Activated CD4-positive, alpha-beta T cell treated with anti-CD3 and anti-CD28 coated beads for 36 hours (primary cell): Measurements from ENCODE around the gene MRPL52. TPM values are rescaled to one million over a fixed set of nuclear protein-coding genes. Genes with fewer than 3 reads are reported as not detected.
"Not testable (repeated sequence)": the region's sequence is repeated elsewhere in the genome, so short reads cannot be mapped to it uniquely, and the experiment has no call there.

Source experiments
- ATAC-seq: fragments of 200-7000 bp; cut with Tn5 transposase; one replicate; pipeline ENCODE4 v1.10.0; 2021; ENCODE audit warnings: mild to moderate bottlenecking, moderate library complexity
- CTCF ChIA-PET: fragments of 350-600 bp; sonication (Branson Sonifier 250); formaldehyde crosslinking; loops from one replicate; lab custom pipeline; 2021; ENCODE audit warnings: antibody characterized with exemption; lab: Charles Lee
- POLR2A ChIA-PET: fragments of 350-600 bp; sonication (Branson Sonifier 250); formaldehyde crosslinking; loops from one replicate; lab custom pipeline; 2021; ENCODE audit warnings: antibody characterized with exemption, inconsistent platforms; lab: Charles Lee
- DNase-seq: peaks from one replicate; pipeline ENCODE4 v3.0.0-alpha.2; 2020
- H3K27ac Mint-ChIP-seq: one replicate; pipeline ENCODE4 v1.8.0; 2021; ENCODE audit warnings: mixed read lengths
- H3K27me3 Mint-ChIP-seq: one replicate; pipeline ENCODE4 v1.8.0; 2021; ENCODE audit warnings: mixed read lengths
- H3K36me3 Mint-ChIP-seq: one replicate; pipeline ENCODE4 v1.8.0; 2021; ENCODE audit warnings: low read depth, mixed read lengths
- H3K4me1 Mint-ChIP-seq: one replicate; pipeline ENCODE4 v1.8.0; 2021; ENCODE audit warnings: mixed read lengths
- H3K4me3 Mint-ChIP-seq: one replicate; pipeline ENCODE4 v1.8.0; 2021; ENCODE audit warnings: mild to moderate bottlenecking, moderate library complexity, mixed read lengths
- H3K9me3 Mint-ChIP-seq: one replicate; pipeline ENCODE4 v1.8.0; 2021; ENCODE audit warnings: low read depth, mixed read lengths
- intact Hi-C, 2 experiments: fragments of 100-400 bp; cut with DNase I in 1 of 2; cut with micrococcal nuclease in 1 of 2; formaldehyde crosslinking; loops; one replicate each; pipeline versions ENCODE4 v1.14.2 to v1.15.1; 2022 to 2024; cut with DNase I, micrococcal nuclease
- total RNA-seq, 2 experiments: library from RNA; stranded (reverse); gene quantifications; one replicate each; pipeline ENCODE4 v1.2.3, GENCODE V29; 2021

The MRPL52 gene
- total RNA-seq, 2 experiments from 2014 or later: 115 to 136 TPM

GRCh38 chr14:22854963-22855724 is 25.5 kb downstream of the MRPL52 start:
- intact Hi-C loops: loop anchor here (5.0 to 10.0 kb wide), 5 partner anchors 88 to 940 kb away; partner anchors contain the start of genes DAD1 (in 2 of the 2) and OXA1L (in 1 of the 2)
- H3K27ac Mint-ChIP-seq: no peak overlapping the region
- peaks cover 37% of the 10 kb centered on the region for H3K4me1 Mint-ChIP-seq
- H3K27me3 Mint-ChIP-seq: peaks cover 9% of the 10 kb centered on the region
- ChIA-PET CTCF (interaction anchor here (0.6 to 8.0 kb wide), 30 partner anchors 10 to 1173 kb away, joined by 3 to 148 read pairs (median 5); partner anchors contain the start of genes LRP10, MRPL52, OXA1L and REM2), POLR2A (interaction anchor here (0.6 kb wide), 2 partner anchors 72 to 345 kb away, joined by 3 read pairs; no protein-coding TSS in a partner anchor)
- no peak overlapping the region for H3K4me3 Mint-ChIP-seq
- ATAC-seq: peak; percentile 24
- no peak for DNase-seq
- no peaks in the 10 kb centered on the region for H3K9me3 Mint-ChIP-seq
- H3K36me3 Mint-ChIP-seq: no peaks in the 10 kb centered on the region

- Mint-ChIP-seq H3K27ac (no peak overlapping the region), H3K27me3 (peaks cover 9% of the 10 kb centered on the region), H3K36me3 (no peaks in the 10 kb centered on the region), H3K4me3 (no peak overlapping the region), H3K9me3 (no peaks in the 10 kb centered on the region), H3K4me1 (peaks cover 34% of the 10 kb centered on the region)
- ATAC-seq (no peak), DNase-seq (no peak)
- intact Hi-C loops: loop anchor here in 1 of 2 experiments (10.0 kb wide), 1 partner anchor 942 kb away; no protein-coding TSS in a partner anchor
- ChIA-PET POLR2A (no interaction called here), CTCF (interaction anchor here (1.3 to 6.6 kb wide), 3 partner anchors 23 to 285 kb away, joined by 3 to 87 read pairs (median 5); no protein-coding TSS in a partner anchor)
Measured at GRCh38 chr14:22856428-22856827, 26.7 kb downstream of the MRPL52 start.

GRCh38 chr14:22860377-22860776 is 30.7 kb downstream of the MRPL52 start:
- H3K9me3 Mint-ChIP-seq, intact Hi-C loops, DNase-seq, H3K36me3 Mint-ChIP-seq, POLR2A ChIA-PET, ATAC-seq, H3K4me3 Mint-ChIP-seq, H3K27me3 Mint-ChIP-seq, H3K27ac Mint-ChIP-seq: not testable (repeated sequence)
- CTCF ChIA-PET: interaction anchor here (0.6 to 1.1 kb wide), 3 partner anchors 18 to 300 kb away, joined by 3 to 6 read pairs (median 3); no protein-coding TSS in a partner anchor
- peaks cover 21% of the 10 kb centered on the region for H3K4me1 Mint-ChIP-seq

GRCh38 chr14:22861651-22862050 is 32.0 kb downstream of the MRPL52 start:
- no peak for DNase-seq
- ChIA-PET CTCF (interaction anchor here (0.7 to 4.4 kb wide), 7 partner anchors 9 to 291 kb away, joined by 3 to 23 read pairs (median 4); no protein-coding TSS in a partner anchor), POLR2A (no interaction called here)
- Mint-ChIP-seq H3K36me3 (no peaks in the 10 kb centered on the region), H3K27me3 (peaks cover 3% of the 10 kb centered on the region), H3K4me3 (no peak overlapping the region), H3K9me3 (no peaks in the 10 kb centered on the region), H3K27ac (no peak overlapping the region), H3K4me1 (peaks cover 25% of the 10 kb centered on the region)
- ATAC-seq: no peak
- intact Hi-C loops: no loop called here

GRCh38 chr14:22864979-22865378 is 35.3 kb downstream of the MRPL52 start:
- Mint-ChIP-seq H3K36me3 (no peaks in the 10 kb centered on the region), H3K4me1 (peaks cover 13% of the 10 kb centered on the region), H3K27ac (no peak overlapping the region), H3K9me3 (no peaks in the 10 kb centered on the region), H3K27me3 (no peaks in the 10 kb centered on the region), H3K4me3 (no peak overlapping the region)
- intact Hi-C loops: no loop called here
- DNase-seq: no peak
- CTCF ChIA-PET: interaction anchor here (0.6 to 4.4 kb wide), 5 partner anchors 8 to 42 kb away, joined by 3 to 23 read pairs (median 5); no protein-coding TSS in a partner anchor
- POLR2A ChIA-PET: no interaction called here
- no peak for ATAC-seq

- ChIA-PET CTCF (interaction anchor here (0.9 to 4.4 kb wide), 8 partner anchors 8 to 1009 kb away, joined by 3 to 23 read pairs (median 4); no protein-coding TSS in a partner anchor), POLR2A (interaction anchor here (0.6 kb wide), 1 partner anchor 36 kb away, joined by 3 read pairs; no protein-coding TSS in a partner anchor)
- no peak overlapping the region for H3K27ac Mint-ChIP-seq
- peak; percentile 49 for ATAC-seq
- H3K27me3 Mint-ChIP-seq: no peaks in the 10 kb centered on the region
- H3K9me3 Mint-ChIP-seq: no peaks in the 10 kb centered on the region
- H3K4me1 Mint-ChIP-seq: peaks cover 20% of the 10 kb centered on the region
- H3K36me3 Mint-ChIP-seq: no peaks in the 10 kb centered on the region
- H3K4me3 Mint-ChIP-seq: no peak overlapping the region
- intact Hi-C loops: no loop called here
- DNase-seq: peak; percentile 54
Measured at GRCh38 chr14:22865424-22866405, 36.0 kb downstream of the MRPL52 start.

GRCh38 chr14:22866874-22867273 is 37.2 kb downstream of the MRPL52 start:
- intact Hi-C loops: no loop called here
- Mint-ChIP-seq H3K4me3 (no peak overlapping the region), H3K27ac (no peak overlapping the region), H3K36me3 (no peaks in the 10 kb centered on the region), H3K4me1 (peaks cover 24% of the 10 kb centered on the region), H3K9me3 (no peaks in the 10 kb centered on the region), H3K27me3 (no peaks in the 10 kb centered on the region)
- DNase-seq (no peak), ATAC-seq (no peak)
- ChIA-PET CTCF (interaction anchor here (0.9 to 4.1 kb wide), 5 partner anchors 12 to 1010 kb away, joined by 3 to 18 read pairs (median 4); no protein-coding TSS in a partner anchor), POLR2A (no interaction called here)

- DNase-seq (no peak), ATAC-seq (peak; percentile 77)
- ChIA-PET CTCF (interaction anchor here (0.9 to 6.7 kb wide), 11 partner anchors 12 to 300 kb away, joined by 3 to 111 read pairs (median 7); partner anchors contain the start of genes PRMT5, RBM23 and REM2), POLR2A (interaction anchor here (0.6 to 1.4 kb wide), 12 partner anchors 19 to 1359 kb away, joined by 3 to 9 read pairs (median 3); partner anchors contain the start of genes CHMP4A, DAD1, METTL3 and RBM23)
- intact Hi-C loops: loop anchor here (1.0 to 5.0 kb wide), 15 partner anchors 16 to 315 kb away; partner anchors contain the start of genes PRMT5 (in 2 of the 2), ACIN1 (in 1 of the 2), AJUBA (in 1 of the 2) and C14orf119 (in 1 of the 2)
- H3K27me3 Mint-ChIP-seq: no peaks in the 10 kb centered on the region
- H3K9me3 Mint-ChIP-seq: no peaks in the 10 kb centered on the region
- H3K36me3 Mint-ChIP-seq: peaks cover 20% of the 10 kb centered on the region
- peak overlapping the region; percentile 99 for H3K27ac Mint-ChIP-seq
- peak overlapping the region; percentile 88 for H3K4me3 Mint-ChIP-seq
- peaks cover 34% of the 10 kb centered on the region for H3K4me1 Mint-ChIP-seq
Measured at GRCh38 chr14:22870811-22871223, 41.1 kb downstream of the MRPL52 start.

GRCh38 chr14:22871224-22872032 is 41.7 kb downstream of the MRPL52 start, which contains the start of gene LRP10:
LRP10 (plus strand) TSS chr14:22871740; CDS start chr14:22872304, 564 bp downstream.
- DNase-seq (peak; percentile 92), ATAC-seq (peak; percentile 80)
- intact Hi-C loops: loop anchor here (1.0 to 5.0 kb wide), 18 partner anchors 15 to 315 kb away; partner anchors contain the start of genes AJUBA (in 2 of the 2), PRMT5 (in 2 of the 2), ACIN1 (in 1 of the 2) and C14orf119 (in 1 of the 2)
- Mint-ChIP-seq H3K27ac (peak within 1 kb of the TSS; percentile 99), H3K9me3 (no peaks in the 10 kb centered on the region), H3K36me3 (peaks cover 26% of the 10 kb centered on the region), H3K27me3 (no peaks in the 10 kb centered on the region), H3K4me3 (peak within 1 kb of the TSS; percentile 88), H3K4me1 (peaks cover 37% of the 10 kb centered on the region)
- CTCF ChIA-PET: interaction anchor here (0.6 to 6.7 kb wide), 21 partner anchors 8 to 1019 kb away, joined by 3 to 111 read pairs (median 6); partner anchors contain the start of genes PRMT5, RBM23 and REM2
- POLR2A ChIA-PET: interaction anchor here (0.6 to 1.4 kb wide), 10 partner anchors 18 to 1360 kb away, joined by 3 to 9 read pairs (median 3); partner anchors contain the start of genes CHMP4A, DAD1, METTL3 and RBM23
